ENCODE results near the gene RPS6KA5. TPM values are rescaled to one million over a fixed set of nuclear protein-coding genes. Genes with fewer than 3 reads are reported as not detected.
"Not testable (repeated sequence)": the region's sequence is repeated elsewhere in the genome, so short reads cannot be mapped to it uniquely, and the experiment has no call there.

The RPS6KA5 gene
- total RNA-seq, 1 experiment from 2014 or later: 24.2 TPM

GRCh38 chr14:90857866-90858265 lies 202.6 kb downstream of the RPS6KA5 start:
- ChIA-PET POLR2A (no interaction called here), RAD21 (ENCODE audit: low non-redundant PET in 1 of 2, low total read pairs in 2 of 2, uncharacterized antibody in 2 of 2, unreplicated experiment in 2 of 2) (no interaction called here), CTCF (no interaction called here)
- ATAC-seq (no peak), DNase-seq (ENCODE audit: low read depth, low spot score) (no peak)
- no peak overlapping the region for H3K9ac ChIP-seq (ENCODE audit: low read length)
- peaks cover 3 to 5% of the 10 kb centered on the region in 2 experiments; a peak in 3 of 4 replicates for H3K4me1 ChIP-seq (ENCODE audit: control insufficient read depth in 1 of 2, insufficient read depth in 2 of 2, low read length in 2 of 2)
- no peak overlapping the region for H3K4me3 ChIP-seq (replicated peaks in 1 of 2; ENCODE audit: low read depth in 1 of 2, low read length in 2 of 2)
- H3K27ac ChIP-seq (ENCODE audit: low read depth, low read length): no peak overlapping the region
- no peaks in the 10 kb centered on the region for H3K79me2 ChIP-seq (ENCODE audit: insufficient read depth, low read length)
- no peaks in the 10 kb centered on the region for H3K36me3 ChIP-seq (ENCODE audit: control insufficient read depth in 1 of 2, insufficient read depth in 2 of 2, low read length in 2 of 2)
- TF ChIP-seq JUND (IDR thresholded peaks at IDR 0.05): no peak
- TF ChIP-seq ZFX (IDR thresholded peaks at IDR 0.05): no peak
- no peak for TF ChIP-seq ZBTB33 (IDR thresholded peaks at IDR 0.05; ENCODE audit: extremely low read depth, insufficient replicate concordance, low read length)
- no peak for TF ChIP-seq CEBPB (IDR thresholded peaks at IDR 0.05; ENCODE audit: low read depth)
- TF ChIP-seq SIN3A (IDR thresholded peaks at IDR 0.05; ENCODE audit: low read depth): no peak
- TF ChIP-seq REST (IDR thresholded peaks at IDR 0.05; ENCODE audit: low read depth): no peak
- no peak for TF ChIP-seq SP1 (IDR thresholded peaks at IDR 0.05; ENCODE audit: low read depth)
- no peak for TF ChIP-seq EGR1 (IDR thresholded peaks at IDR 0.05; ENCODE audit: low read depth)
- no peak for TF ChIP-seq ATF3 (IDR thresholded peaks at IDR 0.05)
- TF ChIP-seq FOSL1 (IDR thresholded peaks at IDR 0.05; ENCODE audit: low read depth): no peak
- TF ChIP-seq ZNF274 (IDR thresholded peaks at IDR 0.05; ENCODE audit: low read depth, low read length): no peak
- TF ChIP-seq YY1 (IDR thresholded peaks at IDR 0.05; ENCODE audit: extremely low read depth, insufficient replicate concordance, low read depth, low read length): no peak
- TF ChIP-seq POLR2A (IDR thresholded peaks at IDR 0.05; ENCODE audit: borderline replicate concordance, extremely low read depth, insufficient read depth, insufficient read length): no peak
- TF ChIP-seq EZH2phosphoT487 (IDR thresholded peaks at IDR 0.05; ENCODE audit: borderline replicate concordance): no peak
- no peak for TF ChIP-seq ELF1 (IDR thresholded peaks at IDR 0.05; ENCODE audit: borderline replicate concordance, low read depth)
- no peak for TF ChIP-seq CBX3 (IDR thresholded peaks at IDR 0.05; ENCODE audit: low read depth)
- no peaks in the 10 kb centered on the region for H4K20me1 ChIP-seq (ENCODE audit: insufficient read depth)
- no peak overlapping the region for H3K4me2 ChIP-seq (ENCODE audit: low read length)
- H2AFZ ChIP-seq (ENCODE audit: low read depth, low read length, poor library complexity, severe bottlenecking): no peak overlapping the region
- H3K9me3 ChIP-seq (ENCODE audit: control insufficient read depth in 1 of 2, insufficient read depth in 1 of 2, low read depth in 1 of 2, low read length in 2 of 2): no peaks in the 10 kb centered on the region
- no peaks in the 10 kb centered on the region for H3K9me2 ChIP-seq (ENCODE audit: insufficient read depth)
- no TSS peak for BruUV-seq (replicated peaks)
- H3K27me3 ChIP-seq (ENCODE audit: insufficient read depth, low read length): no peaks in the 10 kb centered on the region
- intact Hi-C loops (cut with micrococcal nuclease): no loop called here

DNA sequence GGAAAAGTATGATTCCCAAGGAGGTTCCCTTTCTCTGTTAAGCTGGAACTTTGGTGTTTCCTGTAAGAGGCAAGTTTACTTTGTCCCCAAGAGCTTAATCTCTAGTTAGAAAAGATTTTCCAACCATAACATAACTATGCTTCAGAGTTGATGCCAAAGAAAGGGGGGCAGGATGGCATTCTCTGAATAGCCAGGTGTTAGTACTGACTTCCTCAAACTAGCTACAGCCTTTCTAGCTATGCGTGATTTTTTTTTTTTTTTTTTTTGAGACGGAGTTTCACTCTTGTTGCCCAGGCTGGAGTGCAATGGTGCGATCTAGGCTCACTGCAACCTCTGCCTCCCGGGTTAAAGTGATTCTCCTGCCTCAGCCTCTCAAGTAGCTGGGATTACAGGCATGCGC lies 204.3 kb downstream of the RPS6KA5 start:
- CTCF ChIA-PET; intact Hi-C loops (cut with micrococcal nuclease); H3K9me2 ChIP-seq (ENCODE audit: insufficient read depth): not testable (repeated sequence)

More for the DNA sequence above, 204.3 kb downstream of the RPS6KA5 start:
- H3K4me2 ChIP-seq (ENCODE audit: low read length); H3K27ac ChIP-seq (ENCODE audit: low read depth, low read length); ATAC-seq; H3K9ac ChIP-seq (ENCODE audit: low read length); H2AFZ ChIP-seq (ENCODE audit: low read depth, low read length, poor library complexity, severe bottlenecking); H3K4me3 ChIP-seq (replicated peaks in 1 of 2; ENCODE audit: low read depth in 1 of 2, low read length in 2 of 2); POLR2A ChIA-PET; H4K20me1 ChIP-seq (ENCODE audit: insufficient read depth); H3K79me2 ChIP-seq (ENCODE audit: insufficient read depth, low read length); DNase-seq (ENCODE audit: low read depth, low spot score); H3K27me3 ChIP-seq (ENCODE audit: insufficient read depth, low read length); H3K36me3 ChIP-seq (ENCODE audit: control insufficient read depth in 1 of 2, insufficient read depth in 2 of 2, low read length in 2 of 2); H3K9me3 ChIP-seq (ENCODE audit: control insufficient read depth in 1 of 2, insufficient read depth in 1 of 2, low read depth in 1 of 2, low read length in 2 of 2); RAD21 ChIA-PET (ENCODE audit: low non-redundant PET in 1 of 2, low total read pairs in 2 of 2, uncharacterized antibody in 2 of 2, unreplicated experiment in 2 of 2); BruUV-seq (replicated peaks): not testable (repeated sequence)
- H3K4me1 ChIP-seq (ENCODE audit: control insufficient read depth in 1 of 2, insufficient read depth in 2 of 2, low read length in 2 of 2): peaks cover 14 to 21% of the 10 kb centered on the region in 2 experiments

Measured in HCT116 (cell line).